NB4 (cell line): ENCODE measurements around the gene UGGT1.
A peak's percentile ranks its signal among the peaks of the same experiment; 100 is the strongest.

ENCODE experiments used
- DNase-seq: peaks from one replicate; pipeline ENCODE4 v3.0.0; 2010; ENCODE audit warnings: low read depth
- H3K4me3 ChIP-seq: one replicate; pipeline ENCODE4 v1.5.1; 2011; ENCODE audit warnings: mild to moderate bottlenecking, low read depth, low read length, moderate library complexity
- MYC ChIP-seq: IDR thresholded peaks from 2 replicates; pipeline ENCODE4 v1.6.1; 2011; ENCODE audit warnings: low read depth, low read length
- POLR2A ChIP-seq: IDR thresholded peaks from 2 replicates; pipeline ENCODE4 v1.6.1; 2011; ENCODE audit warnings: mild to moderate bottlenecking; ENCODE audit not compliant: insufficient read length; ENCODE audit errors: extremely low read depth
- TF ChIP-seq, protein P1 (sequence below): IDR thresholded peaks from one replicate; pipeline ENCODE4 v1.5.1; 2012; ENCODE audit warnings: low read depth, low read length
- TF ChIP-seq, protein P2 (sequence below): IDR thresholded peaks from 2 replicates; pipeline ENCODE4 v1.6.1; 2011; ENCODE audit warnings: low read depth, low read length

Gene UGGT1

DNA sequence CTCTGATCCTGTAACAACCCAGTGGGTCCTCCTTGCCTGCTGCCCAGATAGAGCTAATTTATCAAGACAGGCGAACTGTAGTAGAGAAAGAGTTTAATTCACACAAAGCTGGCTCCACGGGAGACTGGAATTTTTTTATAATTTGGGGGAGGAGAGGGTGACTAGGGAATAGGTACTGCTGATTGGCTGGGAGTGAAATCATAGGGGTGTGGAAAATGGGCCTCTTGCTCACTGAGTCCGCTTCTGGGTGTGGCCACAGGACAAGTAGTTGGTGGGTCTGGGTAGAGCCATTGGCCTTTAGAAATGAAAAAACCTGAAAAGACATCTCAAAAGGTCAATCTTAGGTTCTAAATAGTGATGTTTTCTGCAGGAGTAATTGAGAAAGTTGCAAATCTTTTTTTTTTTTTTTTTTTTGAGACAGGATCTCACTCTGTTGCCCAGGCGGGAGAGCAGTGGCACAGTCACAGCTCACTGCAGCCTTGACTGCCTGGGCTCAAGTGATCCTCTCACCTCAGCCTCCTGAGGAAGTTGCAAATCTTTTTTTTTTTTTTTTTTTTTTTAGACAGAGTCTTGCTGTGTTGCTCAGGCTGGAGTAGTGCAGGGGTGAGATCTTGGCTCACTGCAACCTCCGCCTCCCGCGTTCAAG is 14.4 kb upstream of the UGGT1 start:
- DNase-seq, result no peak
- TF ChIP-seq, protein P1, sequence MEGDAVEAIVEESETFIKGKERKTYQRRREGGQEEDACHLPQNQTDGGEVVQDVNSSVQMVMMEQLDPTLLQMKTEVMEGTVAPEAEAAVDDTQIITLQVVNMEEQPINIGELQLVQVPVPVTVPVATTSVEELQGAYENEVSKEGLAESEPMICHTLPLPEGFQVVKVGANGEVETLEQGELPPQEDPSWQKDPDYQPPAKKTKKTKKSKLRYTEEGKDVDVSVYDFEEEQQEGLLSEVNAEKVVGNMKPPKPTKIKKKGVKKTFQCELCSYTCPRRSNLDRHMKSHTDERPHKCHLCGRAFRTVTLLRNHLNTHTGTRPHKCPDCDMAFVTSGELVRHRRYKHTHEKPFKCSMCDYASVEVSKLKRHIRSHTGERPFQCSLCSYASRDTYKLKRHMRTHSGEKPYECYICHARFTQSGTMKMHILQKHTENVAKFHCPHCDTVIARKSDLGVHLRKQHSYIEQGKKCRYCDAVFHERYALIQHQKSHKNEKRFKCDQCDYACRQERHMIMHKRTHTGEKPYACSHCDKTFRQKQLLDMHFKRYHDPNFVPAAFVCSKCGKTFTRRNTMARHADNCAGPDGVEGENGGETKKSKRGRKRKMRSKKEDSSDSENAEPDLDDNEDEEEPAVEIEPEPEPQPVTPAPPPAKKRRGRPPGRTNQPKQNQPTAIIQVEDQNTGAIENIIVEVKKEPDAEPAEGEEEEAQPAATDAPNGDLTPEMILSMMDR, result no peak
- TF ChIP-seq, protein P2, sequence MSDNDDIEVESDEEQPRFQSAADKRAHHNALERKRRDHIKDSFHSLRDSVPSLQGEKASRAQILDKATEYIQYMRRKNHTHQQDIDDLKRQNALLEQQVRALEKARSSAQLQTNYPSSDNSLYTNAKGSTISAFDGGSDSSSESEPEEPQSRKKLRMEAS, result no peak
- no peak overlapping the region for H3K4me3 ChIP-seq

DNA sequence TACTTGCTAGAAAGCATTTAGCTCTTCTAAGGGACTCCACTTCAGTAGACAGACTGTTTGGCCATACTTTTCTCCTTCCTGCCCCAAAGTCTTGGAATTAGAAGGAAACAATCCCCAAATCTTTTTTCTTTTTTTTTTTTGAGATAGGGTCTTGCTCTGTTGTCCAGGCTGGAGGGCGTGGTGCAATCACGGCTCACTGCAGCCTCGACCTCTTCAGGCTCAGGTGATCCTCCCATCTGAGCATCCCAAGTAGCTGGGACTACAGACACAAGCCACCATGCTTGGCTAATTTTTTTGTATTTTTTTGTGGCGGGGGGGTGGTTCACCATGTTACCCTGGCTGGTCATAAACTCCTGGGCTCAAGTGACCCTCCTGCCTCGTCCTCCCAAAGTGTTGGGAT is 6.2 kb upstream of the UGGT1 start:
- no peak overlapping the region for H3K4me3 ChIP-seq
- TF ChIP-seq POLR2A (no peak), MYC (no peak)
- TF ChIP-seq, protein P2, result no peak
- TF ChIP-seq, protein P1, result no peak
- no peak for DNase-seq

DNA sequence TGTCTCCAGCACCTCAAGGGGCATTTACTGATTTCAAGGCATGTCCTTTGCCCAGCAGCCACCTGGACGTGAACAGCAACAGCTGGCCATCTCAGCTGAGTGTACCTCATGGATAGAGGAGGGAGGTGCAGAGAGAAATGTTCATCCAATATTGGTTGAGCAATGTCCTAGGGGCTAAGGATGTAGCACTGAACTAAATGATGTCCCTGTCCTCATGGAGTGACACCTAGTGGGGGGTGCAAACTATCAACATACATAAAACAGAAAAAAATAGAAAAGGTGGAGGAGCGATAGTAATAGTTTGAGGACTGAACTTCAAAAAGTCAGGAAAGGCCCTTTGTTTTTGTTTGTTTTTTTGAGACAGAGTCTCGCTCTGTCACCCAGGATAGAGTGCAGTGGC is 4.8 kb upstream of the UGGT1 start:
- TF ChIP-seq, protein P2, result no peak
- TF ChIP-seq MYC (no peak), POLR2A (no peak)
- TF ChIP-seq, protein P1, result no peak
- DNase-seq, result peak; percentile 31
- H3K4me3 ChIP-seq, result no peak overlapping the region

DNA sequence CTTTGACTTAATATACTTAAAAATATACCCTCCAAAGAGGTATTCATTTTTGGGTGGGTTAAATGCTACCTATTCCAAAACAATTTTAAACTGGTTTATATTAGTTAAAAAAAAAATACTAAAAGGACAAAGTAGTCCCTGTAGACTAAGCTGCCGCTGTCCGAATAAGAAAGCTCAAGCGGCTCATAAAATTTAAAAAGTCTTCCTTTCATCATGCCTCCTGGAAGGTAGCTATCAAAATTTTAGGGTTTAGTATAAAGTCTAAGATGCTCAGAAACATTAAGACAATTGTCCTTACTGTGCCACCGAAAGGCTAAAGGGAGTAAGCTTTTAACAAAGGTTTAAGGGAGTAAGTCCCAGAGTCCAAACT is 440 bp upstream of the UGGT1 start:
- TF ChIP-seq, protein P1, result no peak
- TF ChIP-seq MYC, result no peak
- TF ChIP-seq POLR2A, result no peak
- TF ChIP-seq, protein P2, result no peak
- DNase-seq, result no peak
- peak overlapping the region; percentile 82 for H3K4me3 ChIP-seq

DNA sequence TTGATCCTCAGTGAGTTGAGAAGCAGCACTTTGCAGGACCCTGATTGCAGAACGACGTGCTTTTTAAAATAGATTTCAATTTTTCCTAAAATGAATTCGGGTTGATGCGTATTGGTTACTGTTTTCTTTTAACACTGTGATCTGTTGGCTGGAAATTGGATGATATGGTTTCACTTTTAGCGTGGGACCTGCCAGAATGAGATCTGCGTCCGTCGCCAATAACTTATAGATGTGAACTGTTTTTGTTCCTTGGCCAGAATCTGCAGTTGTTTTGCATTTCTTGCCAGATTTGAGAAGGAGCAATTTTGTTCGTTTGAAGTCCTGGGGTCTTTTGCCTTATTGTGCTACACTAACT is 703 bp downstream of the UGGT1 start:
- no peak for DNase-seq
- TF ChIP-seq MYC (no peak), POLR2A (no peak)
- TF ChIP-seq, protein P1, result no peak
- TF ChIP-seq, protein P2, result no peak
- peak overlapping the region; percentile 82 for H3K4me3 ChIP-seq

DNA sequence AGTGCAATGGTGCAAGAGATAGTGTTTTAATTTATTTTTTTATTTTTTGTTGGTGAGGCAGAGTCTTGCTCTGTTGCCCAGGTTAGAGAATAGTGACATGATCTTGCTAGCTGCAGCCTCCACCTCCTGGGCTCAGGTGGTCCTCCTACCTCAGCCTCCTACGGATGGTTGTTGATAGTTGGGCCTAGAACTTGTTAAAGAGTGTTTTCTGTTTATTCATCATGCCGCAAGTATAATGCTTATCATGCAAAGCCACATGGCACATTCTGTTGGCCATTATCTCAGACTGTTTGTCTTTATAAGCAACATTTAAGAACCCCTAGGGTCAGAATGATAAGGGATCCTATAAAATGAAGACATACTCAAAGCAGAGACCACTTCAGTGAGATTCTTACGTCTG is 1.7 kb downstream of the UGGT1 start:
- no peak for TF ChIP-seq POLR2A
- TF ChIP-seq MYC, result no peak
- TF ChIP-seq, protein P1, result no peak
- TF ChIP-seq, protein P2, result no peak
- H3K4me3 ChIP-seq, result peak overlapping the region; percentile 82

More for the DNA sequence above, 1.7 kb downstream of the UGGT1 start:
- DNase-seq, result no peak
